Transverse colon (tissue), 4 donors: Measurements from ENCODE around the gene MRS2.

Source experiments
- CTCF ChIP-seq, 5 experiments: fragments of 200-600 bp in 3 of 5; fragments of 450-650 bp in 2 of 5; sonication (generic) in 3 of 5; IDR thresholded peaks; 1 replicate in 2 of 5; 2 replicates in 3 of 5; pipeline ENCODE4 v1.5.1; 2016 to 2017; ENCODE audit warnings: antibody characterized with exemption in 5 of 5, inconsistent platforms in 3 of 5, mild to moderate bottlenecking in 2 of 5, moderate library complexity in 1 of 5
- POLR2AphosphoS5 ChIP-seq, 3 donors: sonication (generic); formaldehyde crosslinking; IDR thresholded peaks; one replicate each; pipeline ENCODE4 v1.6.1; 2016; ENCODE audit warnings: antibody characterized with exemption in 3 of 3

GRCh38 chr6:24355393-24355792, 47.3 kb upstream of the MRS2 start:
- TF ChIP-seq CTCF (IDR thresholded peaks at IDR 0.05) = no peak
- TF ChIP-seq POLR2AphosphoS5 (IDR thresholded peaks at IDR 0.05) = no peak
